H1 (cell line): ENCODE measurements around the gene MYH9. TPM values are rescaled to one million over a fixed set of nuclear protein-coding genes. Genes with fewer than 3 reads are reported as not detected.

Experiments used
- E2F6 ChIP-seq: IDR thresholded peaks from 2 replicates; pipeline ENCODE4 v1.6.1; 2012; ENCODE audit warnings: inconsistent platforms
- FOSL1 ChIP-seq: IDR thresholded peaks from 2 replicates; pipeline ENCODE4 v1.6.1; 2011; ENCODE audit warnings: mild to moderate bottlenecking, low read depth, low read length, moderate library complexity; ENCODE audit not compliant: insufficient read depth
- GABPA ChIP-seq: IDR thresholded peaks from 2 replicates; pipeline ENCODE4 v1.6.1; 2011; ENCODE audit warnings: mild to moderate bottlenecking, low read length, moderate library complexity, borderline replicate concordance; ENCODE audit not compliant: insufficient read depth
- HDAC6 ChIP-seq: IDR thresholded peaks from one replicate; pipeline ENCODE4 v1.7.1; 2012; ENCODE audit warnings: low read depth, mild to moderate bottlenecking, inconsistent platforms, low read length, moderate library complexity
- POLR2AphosphoS5 ChIP-seq: IDR thresholded peaks from 2 replicates; pipeline ENCODE4 v1.6.1; 2011; ENCODE audit warnings: low read depth, low read length
- POU5F1 ChIP-seq: IDR thresholded peaks from 2 replicates; pipeline ENCODE4 v1.6.1; 2011; ENCODE audit warnings: low read depth, mild to moderate bottlenecking, low read length, moderate library complexity
- RFX5 ChIP-seq: IDR thresholded peaks from 2 replicates; pipeline ENCODE4 v1.6.1; 2011; ENCODE audit warnings: low read depth, low read length, improper control_type of control experiment, borderline replicate concordance
- SIRT6 ChIP-seq: IDR thresholded peaks from one replicate; pipeline ENCODE4 v1.7.1; 2012; ENCODE audit warnings: low read length, inconsistent platforms
- polyA plus RNA-seq, 7 experiments: library from polyadenylated mRNA; depleted of rRNA in 3 of 7; stranded (reverse) in 5 of 7; unstranded in 2 of 7; fragments of >200 nt in 5 of 7; fragments of 200-250 nt in 2 of 7; gene quantifications; 1 replicate in 5 of 7; 2 replicates in 1 of 7; 4 replicates in 1 of 7; pipeline versions ENCODE4 v1.2.1 to v1.2.3, GENCODE V29; 2011 to 2013; ENCODE audit warnings: missing spikeins in 2 of 7, mixed read lengths in 2 of 7
- total RNA-seq: library from RNA; stranded (reverse); fragmentation: NEBNext Ultra II Directional; extraction: Animal tissue kit (Norgen Biotek cat#: 25700); gene quantifications from 2 replicates; pipeline ENCODE4 v1.2.1, GENCODE V29; 2021

The MYH9 gene
- total and polyA plus RNA-seq, 2 of the 8 experiments (the other 6 are each of a cell fraction or from before 2014, with no cell fraction given), result 24.9 to 322 TPM

GRCh38 chr22:36374603-36375024 lies 13.2 kb downstream of the MYH9 start (continued):
- TF ChIP-seq E2F6 (no peak), HDAC6 (no peak), SIRT6 (no peak), GABPA (no peak), POU5F1 (no peak), RFX5 (no peak), FOSL1 (no peak), POLR2AphosphoS5 (no peak)
